ENCODE data around the gene SLC35C1.
A peak's percentile ranks its signal among the peaks of the same experiment; 100 is the strongest.

Gene SLC35C1

GRCh38 chr11:45857961-45858474 is 53.1 kb downstream of the SLC35C1 start:
- no peak for TF ChIP-seq CTCF (IDR thresholded peaks at IDR 0.05; ENCODE audit: low read depth, low read length)

GRCh38 chr11:45858751-45859398 is 53.9 kb downstream of the SLC35C1 start:
- no peak for TF ChIP-seq CTCF (IDR thresholded peaks at IDR 0.05; ENCODE audit: low read depth, low read length)
- Histone ChIP-seq H3K36me3 (peaks cover 10% of the 10 kb centered on the region), H3K4me1 (peaks cover 10% of the 10 kb centered on the region), H3K27me3 (no peaks in the 10 kb centered on the region), H3K4me3 (ENCODE audit: low read depth, low read length) (no peak overlapping the region), H3K9me3 (no peaks in the 10 kb centered on the region)
- no peak for DNase-seq

More at GRCh38 chr11:45857961-45858474, 53.1 kb downstream of the SLC35C1 start:
- H3K9me3 ChIP-seq: no peaks in the 10 kb centered on the region
- peaks cover 10% of the 10 kb centered on the region for H3K4me1 ChIP-seq
- H3K36me3 ChIP-seq: peaks cover 10% of the 10 kb centered on the region
- no peak for DNase-seq
- no peak overlapping the region for H3K4me3 ChIP-seq (ENCODE audit: low read depth, low read length)
- H3K27me3 ChIP-seq: no peaks in the 10 kb centered on the region

GRCh38 chr11:45859661-45860140 is 54.8 kb downstream of the SLC35C1 start:
- TF ChIP-seq CTCF (IDR thresholded peaks at IDR 0.05; ENCODE audit: low read depth, low read length): no peak
- Histone ChIP-seq H3K27me3 (no peaks in the 10 kb centered on the region), H3K9me3 (no peaks in the 10 kb centered on the region), H3K4me3 (ENCODE audit: low read depth, low read length) (no peak overlapping the region), H3K4me1 (peaks cover 10% of the 10 kb centered on the region), H3K36me3 (peaks cover 10% of the 10 kb centered on the region)
- DNase-seq: peak; percentile 86

- H3K36me3 ChIP-seq: peaks cover 10% of the 10 kb centered on the region
- DNase-seq: no peak
- no peak for TF ChIP-seq CTCF (IDR thresholded peaks at IDR 0.05; ENCODE audit: low read depth, low read length)
- peaks cover 8% of the 10 kb centered on the region; the same call in 1 of the 2 replicates for H3K4me1 ChIP-seq
- no peak overlapping the region for H3K4me3 ChIP-seq (ENCODE audit: low read depth, low read length)
- no peaks in the 10 kb centered on the region for H3K9me3 ChIP-seq
- H3K27me3 ChIP-seq: no peaks in the 10 kb centered on the region
These were observed 55.4 kb downstream of the SLC35C1 start for GRCh38 chr11:45860348-45860747.

GRCh38 chr11:45860764-45861510 is 56.0 kb downstream of the SLC35C1 start:
- Histone ChIP-seq H3K4me1 (peaks cover 4% of the 10 kb centered on the region; the same call in 1 of the 2 replicates), H3K36me3 (peaks cover 10% of the 10 kb centered on the region), H3K4me3 (ENCODE audit: low read depth, low read length) (no peak overlapping the region), H3K9me3 (no peaks in the 10 kb centered on the region), H3K27me3 (no peaks in the 10 kb centered on the region)
- TF ChIP-seq CTCF (IDR thresholded peaks at IDR 0.05; ENCODE audit: low read depth, low read length): no peak
- no peak for DNase-seq

Data from BE2C (cell line).